OCI-LY7 (cell line): Measurements from ENCODE around the gene STAC. TPM values are rescaled to one million over a fixed set of nuclear protein-coding genes. Genes with fewer than 3 reads are reported as not detected.
"Not testable (repeated sequence)": the region's sequence is repeated elsewhere in the genome, so short reads cannot be mapped to it uniquely, and the experiment has no call there.

ENCODE experiments used
- BruUV-seq: library from RNA; stranded (reverse); fragments of 400-500 nt; replicated peaks from 2 replicates; lab custom pipeline; 2021; lab: Mats Ljungman, UMichigan
- CTCF ChIA-PET: fragments of 300-600 bp; sonication (Branson Sonifier 250); formaldehyde crosslinking; loops from one replicate; lab custom pipeline; 2022; ENCODE audit warnings: antibody characterized with exemption; ENCODE audit not compliant: unreplicated experiment; lab: Charles Lee
- POLR2A ChIA-PET: fragments of 300-600 bp; sonication (Branson Sonifier 250); formaldehyde crosslinking; loops from one replicate; lab custom pipeline; 2022; ENCODE audit warnings: antibody characterized with exemption; lab: Charles Lee
- DNase-seq: peaks from one replicate; pipeline ENCODE4 v3.0.0-alpha.2; 2015; ENCODE audit warnings: low spot score
- H2AFZ ChIP-seq: fragments of 200-600 bp; sonication (generic), shearing (Covaris generic); 2 replicates; pipeline ENCODE4 v1.6.1; 2014; ENCODE audit warnings: mild to moderate bottlenecking, antibody characterized with exemption, low read length, moderate library complexity
- H3K27ac ChIP-seq: fragments of 200-600 bp; sonication (generic); 2 replicates; pipeline ENCODE4 v1.5.1; 2014; ENCODE audit warnings: mixed run types, low read depth, mild to moderate bottlenecking, moderate library complexity, low read length, inconsistent platforms; ENCODE audit not compliant: poor library complexity, severe bottlenecking
- H3K36me3 ChIP-seq: fragments of 200-600 bp; sonication (generic); 2 replicates; pipeline ENCODE4 v1.6.1; 2014; ENCODE audit warnings: mild to moderate bottlenecking, antibody characterized with exemption, low read length, moderate library complexity, mixed read lengths; ENCODE audit not compliant: insufficient read depth
- H3K4me1 ChIP-seq: fragments of 200-600 bp; sonication (generic); 2 replicates; pipeline ENCODE4 v1.5.1; 2014; ENCODE audit warnings: mild to moderate bottlenecking, low read length; ENCODE audit not compliant: insufficient read depth, poor library complexity, severe bottlenecking
- H3K4me2 ChIP-seq: fragments of 200-600 bp; sonication (generic); 2 replicates; pipeline ENCODE4 v1.6.1; 2014; ENCODE audit warnings: mild to moderate bottlenecking, low read length
- H3K4me3 ChIP-seq: fragments of 200-600 bp; sonication (generic); 2 replicates; pipeline ENCODE4 v1.5.1; 2014; ENCODE audit warnings: mild to moderate bottlenecking, low read depth, low read length; ENCODE audit not compliant: poor library complexity, severe bottlenecking
- H3K79me2 ChIP-seq: fragments of 200-600 bp; sonication (generic); 2 replicates; pipeline ENCODE4 v1.6.1; 2016; ENCODE audit warnings: low read depth, mild to moderate bottlenecking, low read length, moderate library complexity, mixed read lengths; ENCODE audit not compliant: insufficient read depth
- H3K9me2 ChIP-seq: fragments of 200-600 bp; sonication (generic); 2 replicates; pipeline ENCODE4 v1.6.1; 2016; ENCODE audit warnings: mild to moderate bottlenecking, low read length, mixed read lengths; ENCODE audit not compliant: insufficient read depth
- H3K9me3 ChIP-seq: fragments of 200-600 bp; sonication (generic); 2 replicates; pipeline ENCODE4 v1.6.1; 2014; ENCODE audit warnings: mild to moderate bottlenecking, mixed run types, low read length, mixed read lengths
- H4K20me1 ChIP-seq: fragments of 200-600 bp; sonication (generic); 2 replicates; pipeline ENCODE4 v1.6.1; 2014; ENCODE audit warnings: mild to moderate bottlenecking, antibody characterized with exemption, low read length, moderate library complexity, mixed read lengths; ENCODE audit not compliant: insufficient read depth
- EZH2phosphoT487 ChIP-seq: fragments of 200-600 bp; sonication (generic); IDR thresholded peaks from 2 replicates; pipeline ENCODE4 v1.6.1; 2018; ENCODE audit warnings: low read depth, borderline replicate concordance, mild to moderate bottlenecking, mixed run types, antibody characterized with exemption, low read length, moderate library complexity, mixed read lengths
- intact Hi-C: fragments of 100-400 bp; cut with micrococcal nuclease; formaldehyde crosslinking; loops from one replicate; pipeline ENCODE4 v1.10.0; 2022; ENCODE audit not compliant: unreplicated experiment
- total RNA-seq, 2 experiments: library from RNA; depleted of rRNA in 1 of 2; stranded (reverse); fragments of >200 nt in 1 of 2; shearing (Covaris generic) in 1 of 2; gene quantifications; 2 replicates each; pipeline ENCODE4 v1.2.3, GENCODE V29; 2014 to 2022
- TF ChIP-seq, protein P1 (sequence below): fragments of 200-600 bp; sonication (generic); conservative IDR thresholded peaks from 2 replicates; pipeline ENCODE4 v1.5.1; 2014; ENCODE audit warnings: mild to moderate bottlenecking, antibody characterized with exemption, low read length, moderate library complexity, mixed read lengths

STAC gene
- total RNA-seq, 2 experiments from 2014 or later: not detected

DNA sequence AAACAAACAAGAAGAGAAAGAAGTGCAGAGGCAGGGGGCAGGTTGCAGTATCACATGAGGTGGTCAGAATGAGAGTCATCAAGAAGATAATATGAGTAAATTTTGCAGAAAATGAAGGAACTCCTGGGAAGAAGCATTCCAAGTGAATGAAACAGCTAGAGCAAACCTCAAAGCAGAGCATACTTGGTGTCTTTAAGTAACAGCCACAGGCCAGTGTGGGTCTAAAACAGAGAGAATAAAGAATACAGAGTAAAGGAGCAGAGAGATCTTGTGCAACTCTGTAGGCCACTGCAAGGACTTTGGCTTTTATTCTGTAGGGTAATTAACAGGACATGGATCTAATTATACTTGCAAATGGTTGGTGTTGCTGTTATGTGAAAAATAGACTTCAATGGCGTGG, 81.3 kb downstream of the STAC start:
- Histone ChIP-seq H4K20me1 (no peaks in the 10 kb centered on the region), H2AFZ (no peak overlapping the region), H3K9me2 (no peaks in the 10 kb centered on the region), H3K36me3 (no peaks in the 10 kb centered on the region), H3K27ac (no peak overlapping the region), H3K4me2 (no peak overlapping the region), H3K79me2 (no peaks in the 10 kb centered on the region), H3K9me3 (no peaks in the 10 kb centered on the region), H3K4me1 (no peaks in the 10 kb centered on the region), H3K4me3 (no peak overlapping the region)
- DNase-seq: no peak
- ChIA-PET CTCF (no interaction called here), POLR2A (no interaction called here)
- no peak for TF ChIP-seq EZH2phosphoT487
- TF ChIP-seq, protein P1, sequence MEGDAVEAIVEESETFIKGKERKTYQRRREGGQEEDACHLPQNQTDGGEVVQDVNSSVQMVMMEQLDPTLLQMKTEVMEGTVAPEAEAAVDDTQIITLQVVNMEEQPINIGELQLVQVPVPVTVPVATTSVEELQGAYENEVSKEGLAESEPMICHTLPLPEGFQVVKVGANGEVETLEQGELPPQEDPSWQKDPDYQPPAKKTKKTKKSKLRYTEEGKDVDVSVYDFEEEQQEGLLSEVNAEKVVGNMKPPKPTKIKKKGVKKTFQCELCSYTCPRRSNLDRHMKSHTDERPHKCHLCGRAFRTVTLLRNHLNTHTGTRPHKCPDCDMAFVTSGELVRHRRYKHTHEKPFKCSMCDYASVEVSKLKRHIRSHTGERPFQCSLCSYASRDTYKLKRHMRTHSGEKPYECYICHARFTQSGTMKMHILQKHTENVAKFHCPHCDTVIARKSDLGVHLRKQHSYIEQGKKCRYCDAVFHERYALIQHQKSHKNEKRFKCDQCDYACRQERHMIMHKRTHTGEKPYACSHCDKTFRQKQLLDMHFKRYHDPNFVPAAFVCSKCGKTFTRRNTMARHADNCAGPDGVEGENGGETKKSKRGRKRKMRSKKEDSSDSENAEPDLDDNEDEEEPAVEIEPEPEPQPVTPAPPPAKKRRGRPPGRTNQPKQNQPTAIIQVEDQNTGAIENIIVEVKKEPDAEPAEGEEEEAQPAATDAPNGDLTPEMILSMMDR: no peak
- intact Hi-C loops: no loop called here
- no TSS peak for BruUV-seq

DNA sequence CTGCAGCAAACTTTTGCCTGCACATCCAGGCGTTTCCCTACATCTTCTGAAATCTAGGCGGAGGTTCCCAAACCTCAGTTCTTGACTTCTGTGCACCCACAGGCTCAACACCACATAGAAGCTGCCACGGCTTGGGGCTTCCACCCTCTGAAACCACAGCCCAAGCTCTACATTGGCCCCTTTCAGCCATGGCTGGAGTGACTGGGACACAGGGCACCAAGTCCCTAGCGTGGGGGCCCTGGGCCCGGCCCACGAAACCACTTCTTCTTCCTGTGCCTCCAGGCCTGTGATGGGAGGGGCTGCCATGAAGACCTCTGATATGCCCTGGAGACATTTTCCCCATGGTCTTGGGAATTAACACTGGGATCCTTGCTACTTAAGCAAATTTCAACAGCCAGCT, 91.7 kb downstream of the STAC start:
- H3K27ac ChIP-seq, H3K4me1 ChIP-seq, H3K4me2 ChIP-seq, H3K79me2 ChIP-seq, H2AFZ ChIP-seq, BruUV-seq, H3K36me3 ChIP-seq, H3K9me2 ChIP-seq, CTCF ChIA-PET, POLR2A ChIA-PET, H4K20me1 ChIP-seq, intact Hi-C loops, DNase-seq, H3K9me3 ChIP-seq, H3K4me3 ChIP-seq: not testable (repeated sequence)

DNA sequence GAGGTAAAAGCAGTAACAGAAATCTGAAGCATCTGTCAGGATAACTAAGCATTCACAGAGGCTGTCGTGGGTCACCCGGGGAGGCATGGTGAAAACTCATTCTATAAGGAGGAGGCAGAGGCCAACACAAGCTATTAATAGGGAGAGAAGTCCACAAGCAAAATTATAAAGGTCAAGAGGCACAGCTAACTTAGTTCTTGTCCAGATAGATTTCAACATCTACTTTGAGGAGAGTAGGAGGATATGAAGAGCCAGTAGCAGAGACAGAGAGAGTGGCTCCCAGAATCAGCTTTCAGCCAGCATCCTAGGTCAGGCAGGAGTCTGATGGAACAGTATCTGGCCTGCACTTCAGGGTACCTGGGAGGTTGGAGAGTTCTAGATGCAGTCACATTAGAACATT, 95.3 kb downstream of the STAC start:
- no peaks in the 10 kb centered on the region for H3K36me3 ChIP-seq
- POLR2A ChIA-PET: no interaction called here
- no peak overlapping the region for H3K4me2 ChIP-seq

More for the DNA sequence above, 95.3 kb downstream of the STAC start:
- no peaks in the 10 kb centered on the region for H3K79me2 ChIP-seq
- no TSS peak for BruUV-seq
- intact Hi-C loops: no loop called here
- H4K20me1 ChIP-seq: no peaks in the 10 kb centered on the region
- CTCF ChIA-PET: no interaction called here
- TF ChIP-seq EZH2phosphoT487: no peak
- TF ChIP-seq, protein P1: no peak
- H3K9me3 ChIP-seq: 0 out of 2 replicates have a peak, but pooled peaks cover 9% of the 10 kb centered on the region
- H3K4me3 ChIP-seq: no peak overlapping the region
- H2AFZ ChIP-seq: no peak overlapping the region
- no peaks in the 10 kb centered on the region for H3K9me2 ChIP-seq
- no peaks in the 10 kb centered on the region for H3K4me1 ChIP-seq
- DNase-seq: no peak
- H3K27ac ChIP-seq: no peak overlapping the region
